Frontal cortex (tissue), 4 donors: ENCODE data around the gene EIF4EBP3. TPM values are rescaled to one million over a fixed set of nuclear protein-coding genes. Genes with fewer than 3 reads are reported as not detected.
"Not testable (repeated sequence)": the region's sequence is repeated elsewhere in the genome, so short reads cannot be mapped to it uniquely, and the experiment has no call there.

Experiments
- DNase-seq, 2 donors: peaks; one replicate each; pipeline ENCODE4 v3.0.0; 2012; ENCODE audit warnings: low spot score in 2 of 2
- FAIRE-seq: peaks from 2 replicates; lab custom pipeline; 2012; peaks lifted over from hg19 to GRCh38; lab: Jason Lieb, UNC
- small RNA-seq: library from RNA; depleted of rRNA; stranded (forward); fragments of <200 nt; gene quantifications from one replicate; pipeline ENCODE3, GENCODE V24; 2014
- total RNA-seq: library from RNA; depleted of rRNA; stranded (reverse); fragments of >200 nt; gene quantifications from one replicate; pipeline ENCODE4 v1.2.3, GENCODE V29; 2014
- donor health status: control.
- donor health status: control.
- donor health status: control.

EIF4EBP3 gene
- total RNA-seq, 1 donor from 2014 or later: not detected

DNA sequence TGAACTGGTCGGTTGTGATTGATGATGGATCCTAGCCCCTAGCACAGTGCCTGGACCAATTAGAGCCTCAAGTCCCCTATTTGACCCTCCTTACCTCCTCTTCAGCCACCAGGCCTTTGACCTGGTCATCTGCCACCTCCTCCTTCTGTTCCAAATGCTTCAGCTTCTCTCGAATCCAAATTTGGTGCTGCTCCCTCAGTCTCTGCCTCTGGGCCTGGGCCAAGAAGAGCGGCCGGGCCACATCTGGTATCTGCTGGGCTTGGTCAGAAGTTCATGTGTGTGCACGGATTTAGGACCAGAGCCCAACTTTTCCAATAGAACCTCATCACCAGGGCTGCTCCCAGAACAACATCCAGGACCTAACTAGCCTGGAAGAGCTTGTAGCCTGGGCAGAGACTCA lies 23.6 kb downstream of the EIF4EBP3 start:
- FAIRE-seq: no peak
- no peak for DNase-seq

DNA sequence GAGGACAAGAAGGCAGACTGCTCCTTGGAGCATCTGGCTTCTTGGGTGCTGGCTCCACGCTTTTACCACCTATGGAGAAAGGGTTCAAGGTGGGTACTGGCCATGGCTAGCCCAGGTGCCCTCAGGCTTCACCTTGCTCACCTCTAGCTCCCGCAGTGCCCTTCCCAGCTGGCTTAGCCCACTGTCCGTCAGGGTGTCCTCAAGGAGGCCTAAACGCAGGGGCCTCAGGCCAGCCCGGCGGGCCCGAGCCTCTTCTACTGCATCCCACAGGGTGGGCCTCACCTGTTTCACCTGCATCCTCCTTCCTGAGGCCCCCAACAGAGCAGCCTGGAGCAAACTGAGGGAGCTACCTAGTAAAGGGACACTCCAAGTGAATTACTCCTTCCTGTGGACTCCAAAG lies 26.2 kb downstream of the EIF4EBP3 start:
- FAIRE-seq (no peak), DNase-seq (no peak)

DNA sequence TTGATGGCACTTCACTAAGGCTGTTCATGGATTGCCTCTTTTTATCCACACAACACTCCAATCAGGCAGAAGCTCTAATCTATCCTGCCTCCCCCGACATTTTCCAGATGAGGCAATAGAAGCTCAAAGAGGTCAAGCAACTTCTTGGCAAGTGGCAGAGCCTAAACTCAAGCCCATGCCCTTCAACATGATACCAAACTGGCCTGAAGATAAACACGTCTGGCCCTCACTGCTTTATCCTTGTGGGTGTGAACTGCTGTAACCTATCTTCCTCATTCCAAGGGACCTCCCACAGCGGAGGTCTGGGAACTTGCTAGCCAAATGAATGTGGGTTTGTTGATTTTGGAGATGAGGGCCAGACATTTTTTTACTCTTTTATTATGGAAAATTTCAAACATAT lies 26.7 kb downstream of the EIF4EBP3 start:
- no peak for DNase-seq
- no peak for FAIRE-seq

DNA sequence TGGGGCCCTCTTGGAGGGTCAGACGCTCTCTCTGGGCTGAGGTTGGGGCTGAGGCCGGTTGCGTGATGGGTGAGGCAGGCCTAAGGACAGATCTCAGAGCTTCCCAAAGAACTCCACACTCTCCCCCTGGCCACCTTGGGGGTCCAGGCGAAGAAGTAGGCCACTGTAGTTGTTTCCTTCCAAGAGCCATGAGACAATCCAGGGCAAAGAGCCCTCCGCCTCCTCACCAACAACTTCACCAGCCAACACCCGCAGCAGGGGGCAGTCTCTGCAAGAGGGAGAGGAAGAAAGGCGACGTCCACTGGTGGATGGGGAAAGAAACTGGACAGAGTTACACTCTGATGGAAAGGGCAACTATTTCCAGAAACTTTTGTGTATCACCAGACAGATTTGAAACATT lies 27.8 kb downstream of the EIF4EBP3 start:
- DNase-seq (no peak), FAIRE-seq (no peak)

DNA sequence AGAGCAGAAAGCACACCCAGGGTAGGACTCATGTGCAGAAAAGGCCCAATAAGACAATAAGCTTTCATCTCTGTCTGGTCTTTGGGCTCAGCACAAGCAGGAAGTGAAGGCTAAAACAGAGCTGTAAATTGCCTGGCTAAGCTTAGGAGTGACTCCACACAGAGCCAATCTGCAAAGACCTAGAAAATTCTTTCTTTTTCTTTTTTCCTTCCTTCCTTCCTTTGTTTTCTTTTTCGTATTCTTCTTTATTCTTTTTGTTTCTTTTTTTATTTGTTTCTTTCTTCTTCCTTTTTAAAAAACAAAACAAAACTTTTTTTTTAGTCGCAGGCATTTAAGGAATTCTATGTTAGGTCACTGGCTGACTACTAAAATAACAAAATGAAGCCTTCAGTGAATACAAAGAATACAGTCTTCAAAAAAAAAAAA lies 29.3 kb downstream of the EIF4EBP3 start:
- no peak for DNase-seq
- no peak for FAIRE-seq

DNA sequence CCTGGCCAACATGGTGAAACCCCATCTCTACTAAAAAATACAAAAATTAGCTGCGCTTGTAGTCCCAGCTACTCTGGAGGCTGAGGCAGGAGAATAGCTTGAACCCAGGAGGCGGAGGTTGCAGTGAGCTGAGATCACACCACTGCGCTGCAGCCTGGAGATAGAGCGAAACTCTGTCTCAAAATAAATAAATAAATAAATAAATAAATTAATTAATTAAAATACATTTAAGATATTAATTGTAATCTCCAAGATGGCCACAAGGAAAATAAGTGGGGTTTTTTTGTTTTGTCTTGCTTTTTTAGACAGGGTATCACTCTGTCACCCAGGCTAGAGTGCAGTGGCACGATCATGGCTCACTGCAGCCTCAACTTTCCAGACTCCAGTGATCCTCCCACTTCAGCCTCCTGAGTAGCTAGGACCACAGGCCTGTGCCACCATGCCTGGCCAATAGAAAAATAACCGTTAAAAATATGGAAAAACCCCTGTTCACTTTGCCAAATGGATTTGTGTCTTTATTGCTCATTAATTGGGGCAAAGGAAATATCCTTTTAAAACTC lies 31.8 kb downstream of the EIF4EBP3 start:
- not testable (repeated sequence) for FAIRE-seq, DNase-seq

DNA sequence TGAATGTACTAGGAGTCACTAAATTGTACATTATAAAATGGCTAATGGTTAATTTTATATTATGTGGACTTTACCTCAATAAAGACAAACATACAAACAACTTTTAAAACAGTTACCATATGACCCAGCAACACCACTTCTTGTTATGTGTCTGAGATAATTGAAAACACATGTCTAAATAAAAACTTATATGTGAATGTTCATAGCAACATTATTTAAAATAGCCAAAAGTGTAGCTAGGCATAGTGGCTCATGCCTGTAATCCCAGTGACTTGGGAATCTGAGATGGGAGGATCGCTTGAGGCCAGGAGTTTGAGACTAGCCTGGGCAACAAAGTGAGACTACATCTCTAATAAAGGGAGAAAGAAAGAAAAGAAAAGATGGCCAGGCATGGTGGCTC lies 40.0 kb downstream of the EIF4EBP3 start:
- DNase-seq (no peak), FAIRE-seq (no peak)

DNA sequence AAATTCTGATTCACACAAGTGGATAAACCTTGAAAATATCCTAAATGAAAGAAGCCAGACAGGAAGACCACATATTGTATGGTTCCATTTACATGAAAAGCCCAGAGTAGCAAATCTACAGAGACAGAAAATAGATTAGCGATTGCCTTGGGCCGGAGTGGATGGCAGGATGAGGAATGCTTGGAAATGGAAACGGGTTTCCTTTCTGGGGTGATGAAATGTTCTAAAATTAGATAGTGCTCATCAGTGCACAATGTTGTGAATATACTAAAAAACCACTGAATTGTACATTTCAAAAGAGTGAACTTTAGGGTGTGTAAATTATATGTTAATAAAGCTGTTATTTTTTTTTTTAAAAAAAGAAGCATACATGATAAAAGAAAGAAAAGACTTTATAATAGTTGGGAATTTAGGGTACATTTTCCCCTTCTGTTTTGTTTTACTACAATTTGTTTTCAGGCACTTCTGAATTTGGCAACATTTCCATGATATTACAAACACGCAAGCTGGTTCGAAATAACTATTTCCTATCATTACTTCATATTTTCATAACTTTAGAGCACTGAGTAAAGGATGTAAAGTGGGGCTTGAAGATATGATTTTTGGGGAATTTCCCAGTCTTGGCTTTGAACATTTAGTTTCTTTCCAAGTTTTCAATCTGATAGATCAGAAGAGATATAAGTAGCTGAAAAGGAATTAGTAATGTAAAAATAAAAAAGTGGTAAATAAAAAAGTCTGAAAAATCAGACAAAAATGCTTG lies 41.0 kb downstream of the EIF4EBP3 start:
- no peak for DNase-seq
- no peak for FAIRE-seq

DNA sequence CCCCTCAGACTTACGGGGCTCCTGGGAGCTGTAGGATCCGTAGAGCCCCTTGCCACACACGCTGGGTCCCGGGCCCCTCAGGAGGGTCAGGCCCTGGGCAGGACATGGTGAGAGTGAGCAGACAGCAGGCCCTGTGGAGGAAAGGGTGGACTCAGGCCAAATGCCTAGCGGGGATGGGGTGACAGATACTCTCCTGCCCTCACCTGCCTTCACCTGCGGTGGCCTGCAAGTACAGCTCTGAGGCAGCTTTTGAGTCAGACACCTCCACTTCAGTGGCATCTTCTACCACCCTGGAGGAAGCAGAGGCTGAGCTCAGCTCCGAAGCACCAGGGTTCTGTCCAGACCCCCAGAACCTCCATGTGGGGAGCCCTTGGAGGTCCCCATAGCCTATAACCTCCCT lies 43.4 kb downstream of the EIF4EBP3 start:
- no peak for DNase-seq
- FAIRE-seq: no peak

DNA sequence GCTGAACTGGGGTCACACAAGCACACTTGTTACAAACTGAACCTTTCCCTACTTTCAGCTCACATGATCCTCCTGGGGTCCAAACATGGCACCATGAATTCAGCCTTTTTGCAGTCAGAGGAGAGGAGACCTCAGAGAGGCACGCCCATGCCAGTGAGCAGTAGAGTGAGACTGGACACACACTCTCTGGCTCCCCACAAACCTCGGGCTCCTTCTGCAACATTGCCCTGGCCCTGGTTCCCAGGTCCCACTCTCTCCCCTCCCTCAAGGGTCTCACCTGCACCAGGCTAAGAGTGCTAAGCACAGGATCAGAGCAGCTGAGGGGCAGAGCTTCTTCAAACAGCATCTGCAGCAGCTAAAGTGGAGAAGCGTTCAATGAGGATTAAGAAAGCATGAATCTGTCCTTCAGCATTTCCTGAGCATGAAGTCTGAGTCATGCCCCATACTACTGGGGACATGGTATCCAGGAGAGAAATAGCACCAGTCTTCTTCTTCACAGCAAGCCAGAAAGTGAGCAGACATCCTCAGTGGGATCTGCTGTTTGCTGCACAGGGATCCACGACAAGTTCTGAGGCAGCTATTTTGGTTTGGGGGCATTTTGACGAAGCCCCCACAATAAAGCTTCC lies 44.4 kb downstream of the EIF4EBP3 start:
- FAIRE-seq: no peak
- DNase-seq: no peak

DNA sequence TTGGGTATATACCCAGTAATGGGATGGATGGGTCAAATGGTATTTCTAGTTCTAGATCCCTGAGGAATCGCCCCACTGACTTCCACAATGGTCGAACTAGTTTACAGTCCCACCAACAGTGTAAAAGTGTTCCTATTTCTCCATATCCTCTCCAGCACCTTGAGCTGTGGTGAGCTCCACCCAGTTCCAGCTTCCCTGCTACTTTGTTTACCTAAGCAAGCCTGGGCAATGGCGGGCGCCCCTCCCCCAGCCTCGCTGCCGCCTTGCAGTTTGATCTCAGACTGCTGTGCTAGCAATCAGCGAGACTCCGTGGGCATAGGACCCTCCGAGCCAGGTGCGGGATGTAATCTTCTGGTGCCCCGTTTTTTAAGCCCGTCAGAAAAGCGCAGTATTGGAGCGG lies 45.6 kb downstream of the EIF4EBP3 start:
- not testable (repeated sequence) for DNase-seq, FAIRE-seq

DNA sequence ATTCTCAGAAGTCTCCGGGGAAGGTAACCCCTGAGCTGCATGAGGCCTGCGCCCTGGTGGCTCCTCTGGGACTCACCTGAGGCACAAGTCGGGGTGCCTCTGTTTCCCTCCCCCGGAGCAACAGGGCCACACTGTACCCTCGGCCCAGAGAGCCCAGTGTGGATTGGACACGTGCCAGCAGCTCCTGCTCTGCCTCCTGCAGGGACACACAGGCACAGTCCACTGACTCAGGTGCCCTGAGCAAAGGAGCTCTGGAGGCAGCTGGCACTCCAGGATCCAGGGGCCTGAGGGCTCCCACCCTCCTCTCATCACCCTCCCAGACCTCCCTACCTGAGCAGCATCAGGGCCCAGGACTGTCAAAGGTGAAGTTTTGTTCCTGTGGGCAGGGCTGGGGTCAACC lies 46.7 kb downstream of the EIF4EBP3 start:
- FAIRE-seq: no peak
- DNase-seq: no peak

DNA sequence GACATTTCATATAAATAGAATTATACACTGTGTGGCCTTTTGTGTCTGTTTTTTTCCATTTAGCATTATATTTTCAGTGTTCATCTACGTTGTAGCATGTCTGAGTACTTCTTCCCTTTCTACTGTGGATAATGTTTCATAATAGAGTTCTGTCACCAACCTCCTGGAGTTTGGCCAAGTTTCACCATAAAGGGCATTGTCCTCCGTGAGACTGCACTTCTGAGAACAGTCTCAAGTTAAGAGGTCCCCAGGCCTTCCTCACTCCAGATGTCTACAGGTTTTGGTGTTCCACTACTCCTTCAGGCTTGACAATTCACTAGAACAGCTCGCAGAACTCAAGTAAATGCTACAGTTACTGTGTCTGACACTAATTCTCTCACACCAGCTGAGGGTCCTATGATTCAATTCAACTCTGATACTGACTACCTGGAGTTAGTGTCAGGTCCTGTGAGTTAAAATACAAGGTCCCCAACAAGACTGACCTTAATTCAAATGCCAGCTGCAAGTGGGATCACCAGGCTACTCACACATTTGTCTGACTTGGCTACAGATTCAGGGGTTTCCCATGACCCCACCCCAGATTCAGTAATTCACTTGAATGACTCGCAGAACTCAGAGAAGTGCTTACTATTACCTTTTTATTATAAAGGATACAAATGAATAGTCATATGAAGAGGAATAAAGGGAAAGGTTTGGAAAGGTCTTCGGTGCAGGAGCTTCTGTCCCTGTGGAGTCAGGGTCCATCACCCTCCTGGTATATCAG lies 48.3 kb downstream of the EIF4EBP3 start:
- FAIRE-seq: no peak
- peak in 1 of 2 donors; percentile 10 for DNase-seq

DNA sequence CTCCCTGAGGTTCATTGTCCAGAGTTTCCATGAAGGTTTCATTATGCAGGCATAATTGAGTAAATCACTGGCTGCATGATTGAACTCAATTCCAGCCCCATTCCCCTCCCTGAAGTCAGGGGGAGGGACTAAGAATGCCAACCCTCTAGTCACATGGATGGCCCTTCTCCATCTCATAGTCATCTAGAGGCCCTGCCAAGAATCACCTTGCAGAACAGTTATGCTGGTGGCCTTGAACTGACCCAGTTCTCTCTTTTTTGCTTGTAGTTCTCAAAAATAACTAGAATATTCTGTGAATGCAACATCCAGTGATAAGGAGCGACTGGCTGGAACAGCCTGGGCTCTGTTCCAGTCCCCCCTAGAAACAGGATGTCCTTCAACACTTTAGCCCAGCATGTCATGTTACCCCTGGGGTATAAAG lies 48.9 kb downstream of the EIF4EBP3 start:
- FAIRE-seq (no peak), DNase-seq (no peak)

DNA sequence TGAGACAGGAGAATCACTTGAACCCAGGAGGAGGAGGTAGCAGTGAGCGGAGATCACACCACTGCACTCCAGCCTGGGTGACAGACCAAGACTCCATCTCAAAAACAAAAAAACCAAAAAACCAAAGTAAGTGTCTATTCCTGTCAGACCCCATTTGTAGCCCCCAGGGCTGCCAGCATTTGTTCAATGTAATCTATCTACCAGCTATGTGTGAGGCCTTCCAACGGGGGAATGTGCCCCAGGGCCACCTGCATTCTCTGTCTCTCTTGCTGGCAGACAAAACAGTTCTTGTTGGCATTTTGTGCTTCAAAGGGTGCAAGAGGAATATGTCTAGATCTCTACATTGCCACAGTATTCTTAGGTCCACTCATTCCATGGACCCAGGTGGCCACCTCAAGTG lies 51.4 kb downstream of the EIF4EBP3 start:
- DNase-seq (no peak), FAIRE-seq (no peak)

Small RNAs within 50 kb of the gene (small RNA-seq; reads per million reads assigned to genes)
- gene RF00279 (not detected), gene RF00443 (not detected)

Other genes starting within 250 kb of the EIF4EBP3 start
- gene PFDN1, start 244.6 kb upstream of the EIF4EBP3 start, total RNA-seq: 44.8 TPM
- 12.6 TPM for gene HBEGF, start 201.1 kb upstream of the EIF4EBP3 start, total RNA-seq
- under 0.01 TPM for gene SLC4A9, start 187.5 kb upstream of the EIF4EBP3 start, total RNA-seq
- gene ANKHD1, start 145.8 kb upstream of the EIF4EBP3 start, total RNA-seq: 62.0 TPM
- gene SRA1, start 9.8 kb downstream of the EIF4EBP3 start, total RNA-seq: 17.1 TPM
- gene APBB3, start 16.9 kb downstream of the EIF4EBP3 start, total RNA-seq: 23.2 TPM
- gene SLC35A4, start 17.2 kb downstream of the EIF4EBP3 start, total RNA-seq: 2.0 TPM
- gene CD14, start 85.5 kb downstream of the EIF4EBP3 start, total RNA-seq: 11.4 TPM
- gene TMCO6, start 91.8 kb downstream of the EIF4EBP3 start, total RNA-seq: 5.7 TPM
- gene NDUFA2, start 100.0 kb downstream of the EIF4EBP3 start, total RNA-seq: 28.5 TPM
- gene IK, start 100.2 kb downstream of the EIF4EBP3 start, total RNA-seq: 83.6 TPM
- 12.6 TPM for gene WDR55, start 117.2 kb downstream of the EIF4EBP3 start, total RNA-seq
- gene DND1, start 125.9 kb downstream of the EIF4EBP3 start, total RNA-seq: 0.82 TPM
- gene HARS1, start 143.7 kb downstream of the EIF4EBP3 start, total RNA-seq: 74.2 TPM
- 25.7 TPM for gene HARS2, start 143.8 kb downstream of the EIF4EBP3 start, total RNA-seq
- gene ZMAT2, start 152.8 kb downstream of the EIF4EBP3 start, total RNA-seq: 68.1 TPM
- 8.6 TPM for gene PCDHA1, start 238.5 kb downstream of the EIF4EBP3 start, total RNA-seq
- 10.6 TPM for gene PCDHA2, start 247.2 kb downstream of the EIF4EBP3 start, total RNA-seq